ENCODE results near the gene MLLT3.
"Not testable (repeated sequence)": the region's sequence is repeated elsewhere in the genome, so short reads cannot be mapped to it uniquely, and the experiment has no call there.

Gene MLLT3

GRCh38 chr9:20622330-20623020 is at the start of gene MLLT3:
Gene MLLT3, minus strand, starts transcription at chr9:20622499.
- in situ Hi-C loops (cut with HindIII; ENCODE audit: low sequenced_read_pairs) = no loop called here

- in situ Hi-C loops (cut with HindIII; ENCODE audit: low sequenced_read_pairs) = no loop called here
Measured at GRCh38 chr9:20671635-20672034, 49.3 kb upstream of the MLLT3 start.

GRCh38 chr9:20670395-20670794 is 48.1 kb upstream of the MLLT3 start:
- in situ Hi-C loops (cut with HindIII; ENCODE audit: low sequenced_read_pairs) = no loop called here

- in situ Hi-C loops (cut with HindIII; ENCODE audit: low sequenced_read_pairs) = no loop called here
Measured at GRCh38 chr9:20664501-20664900, 42.2 kb upstream of the MLLT3 start.

- in situ Hi-C loops (cut with HindIII; ENCODE audit: low sequenced_read_pairs) = no loop called here
Measured at GRCh38 chr9:20663133-20663532, 40.8 kb upstream of the MLLT3 start.

GRCh38 chr9:20662156-20662555 is 39.9 kb upstream of the MLLT3 start:
- in situ Hi-C loops (cut with HindIII; ENCODE audit: low sequenced_read_pairs) = no loop called here

GRCh38 chr9:20659474-20659967 is 37.2 kb upstream of the MLLT3 start:
- in situ Hi-C loops (cut with HindIII; ENCODE audit: low sequenced_read_pairs) = no loop called here

GRCh38 chr9:20658677-20659473 is 36.6 kb upstream of the MLLT3 start:
- in situ Hi-C loops (cut with HindIII; ENCODE audit: low sequenced_read_pairs) = no loop called here

GRCh38 chr9:20658246-20658667 is 36.0 kb upstream of the MLLT3 start:
- in situ Hi-C loops (cut with HindIII; ENCODE audit: low sequenced_read_pairs) = not testable (repeated sequence)

- in situ Hi-C loops (cut with HindIII; ENCODE audit: low sequenced_read_pairs) = no loop called here
Measured at GRCh38 chr9:20651939-20652338, 29.6 kb upstream of the MLLT3 start.

- in situ Hi-C loops (cut with HindIII; ENCODE audit: low sequenced_read_pairs) = no loop called here
Measured at GRCh38 chr9:20650750-20651299, 28.5 kb upstream of the MLLT3 start.

- in situ Hi-C loops (cut with HindIII; ENCODE audit: low sequenced_read_pairs) = no loop called here
Measured at GRCh38 chr9:20650313-20650712, 28.0 kb upstream of the MLLT3 start.

GRCh38 chr9:20649381-20649780 is 27.1 kb upstream of the MLLT3 start:
- in situ Hi-C loops (cut with HindIII; ENCODE audit: low sequenced_read_pairs) = no loop called here

- in situ Hi-C loops (cut with HindIII; ENCODE audit: low sequenced_read_pairs) = no loop called here
Measured at GRCh38 chr9:20646656-20647055, 24.4 kb upstream of the MLLT3 start.

GRCh38 chr9:20643660-20644059 is 21.4 kb upstream of the MLLT3 start:
- in situ Hi-C loops (cut with HindIII; ENCODE audit: low sequenced_read_pairs) = loop anchor here (5.0 kb wide), 1 partner anchor 34 kb away; no protein-coding TSS in a partner anchor

- in situ Hi-C loops (cut with HindIII; ENCODE audit: low sequenced_read_pairs) = loop anchor here (5.0 kb wide), 1 partner anchor 35 kb away; no protein-coding TSS in a partner anchor
Measured at GRCh38 chr9:20642045-20642444, 19.7 kb upstream of the MLLT3 start.

- in situ Hi-C loops (cut with HindIII; ENCODE audit: low sequenced_read_pairs) = loop anchor here (5.0 kb wide), 1 partner anchor 37 kb away; no protein-coding TSS in a partner anchor
Measured at GRCh38 chr9:20640331-20641187, 18.3 kb upstream of the MLLT3 start.

- in situ Hi-C loops (cut with HindIII; ENCODE audit: low sequenced_read_pairs) = no loop called here
Measured at GRCh38 chr9:20636888-20637440, 14.7 kb upstream of the MLLT3 start.

- in situ Hi-C loops (cut with HindIII; ENCODE audit: low sequenced_read_pairs) = no loop called here
Measured at GRCh38 chr9:20634895-20635294, 12.6 kb upstream of the MLLT3 start.

GRCh38 chr9:20632705-20633104 is 10.4 kb upstream of the MLLT3 start:
- in situ Hi-C loops (cut with HindIII; ENCODE audit: low sequenced_read_pairs) = no loop called here
